HepG2 (cell line): ENCODE results near the gene RNF113A. TPM values are rescaled to one million over a fixed set of nuclear protein-coding genes. Genes with fewer than 3 reads are reported as not detected.

Experiments used
- ATAC-seq: fragments of 200-7000 bp; cut with Tn5 transposase; 3 replicates; pipeline ENCODE4 v1.9.1; 2020; ENCODE audit warnings: mild to moderate bottlenecking, moderate library complexity
- BruUV-seq: library from RNA; stranded (reverse); fragments of 400-500 nt; replicated peaks from 2 replicates; lab custom pipeline; 2021; lab: Mats Ljungman, UMichigan
- CTCF ChIA-PET: fragments of 300-600 bp; formaldehyde crosslinking; extraction: SDS; loops from one replicate; lab custom pipeline; 2021; ENCODE audit warnings: low total read pairs, inconsistent platforms, low intra/inter-chr PET ratio; lab: Yijun Ruan, JAX
- POLR2A ChIA-PET: fragments of 350-600 bp; sonication (Branson Sonifier 250); formaldehyde crosslinking; loops from one replicate; lab custom pipeline; 2020; ENCODE audit warnings: antibody characterized with exemption, inconsistent platforms; lab: Yijun Ruan, JAX
- DNase-seq: peaks from one replicate; pipeline ENCODE4 v3.0.0-alpha.2; 2015; ENCODE audit warnings: low spot score
- FAIRE-seq: peaks from 3 replicates; lab custom pipeline; 2011; peaks lifted over from hg19 to GRCh38; lab: Jason Lieb, UNC
- H2AFZ ChIP-seq: one replicate; pipeline ENCODE4 v1.6.1; 2011; ENCODE audit warnings: low read length, inconsistent platforms
- H3K27ac ChIP-seq: fragments of 300-600 bp; 3 replicates; pipeline ENCODE4 v1.8.0; 2011; ENCODE audit warnings: mixed run types, mild to moderate bottlenecking, mixed read lengths, low read length, inconsistent platforms; ENCODE audit not compliant: insufficient read depth; ENCODE audit errors: extremely low read length
- H3K27me3 ChIP-seq, 2 experiments: fragments of 200-600 bp in 1 of 2; 2 replicates in 1 of 2; 3 replicates in 1 of 2; pipeline versions ENCODE4 v1.6.0 to v1.8.0; 2011; ENCODE audit warnings: low read length in 2 of 2, mild to moderate bottlenecking in 2 of 2, moderate library complexity in 2 of 2, inconsistent platforms in 1 of 2; ENCODE audit not compliant: insufficient read depth in 2 of 2, control insufficient read depth in 1 of 2
- H3K36me3 ChIP-seq, 2 experiments: fragments of 200-600 bp in 1 of 2; replicated peaks in 1 of 2; 2 replicates in 1 of 2; 3 replicates in 1 of 2; pipeline versions ENCODE4 v1.5.1 to v1.8.0; 2011; ENCODE audit warnings: low read length in 2 of 2, inconsistent platforms in 1 of 2; ENCODE audit not compliant: insufficient read depth in 2 of 2, control insufficient read depth in 1 of 2
- H3K4me1 ChIP-seq: 2 replicates; pipeline ENCODE4 v1.5.1; 2012; ENCODE audit warnings: low read length, inconsistent platforms; ENCODE audit not compliant: insufficient read depth
- H3K4me2 ChIP-seq: 2 replicates; pipeline ENCODE4 v1.6.0; 2011; ENCODE audit warnings: low read depth, low read length, inconsistent platforms
- H3K4me3 ChIP-seq, 3 experiments: fragments of 200-600 bp in 1 of 3; sonication (generic), shearing (Covaris generic) in 1 of 3; replicated peaks in 1 of 3; 2 replicates each; pipeline ENCODE4 v1.5.1; 2011 to 2016; ENCODE audit warnings: low read length in 3 of 3, inconsistent platforms in 2 of 3, low read depth in 2 of 3, mild to moderate bottlenecking in 2 of 3, control low read depth in 1 of 3, mixed read lengths in 1 of 3; ENCODE audit not compliant: insufficient read depth in 1 of 3
- H3K79me2 ChIP-seq: one replicate; pipeline ENCODE4 v1.6.1; 2011; ENCODE audit warnings: low read length, inconsistent platforms; ENCODE audit not compliant: insufficient read depth
- H3K9ac ChIP-seq: 2 replicates; pipeline ENCODE4 v1.6.0; 2011; ENCODE audit warnings: mild to moderate bottlenecking, low read depth, low read length, inconsistent platforms; ENCODE audit not compliant: insufficient read depth
- H3K9me3 ChIP-seq: 2 replicates; pipeline ENCODE4 v1.5.1; 2012; ENCODE audit warnings: mild to moderate bottlenecking, low read length
- H4K20me1 ChIP-seq: 2 replicates; pipeline ENCODE4 v1.6.0; 2011; ENCODE audit warnings: inconsistent platforms, mild to moderate bottlenecking, low read length, moderate library complexity; ENCODE audit not compliant: insufficient read depth
- ARNTL ChIP-seq: sonication (generic); formaldehyde crosslinking; IDR thresholded peaks from 2 replicates; pipeline ENCODE4 v1.4.0; 2020; ENCODE audit warnings: mild to moderate bottlenecking, missing genetic modification reagents
- ATAD3A ChIP-seq: sonication (generic); formaldehyde crosslinking; IDR thresholded peaks from 2 replicates; pipeline ENCODE4 v1.4.0; 2020; ENCODE audit warnings: missing genetic modification reagents
- IRF1 ChIP-seq: sonication (generic); formaldehyde crosslinking; IDR thresholded peaks from 2 replicates; pipeline ENCODE4 v1.4.0; 2020; ENCODE audit warnings: low read depth, mild to moderate bottlenecking, missing genetic modification reagents
- IRF9 ChIP-seq: sonication (generic); formaldehyde crosslinking; IDR thresholded peaks from 2 replicates; pipeline ENCODE4 v1.8.0; 2022; ENCODE audit warnings: missing genetic modification reagents, mild to moderate bottlenecking, borderline replicate concordance
- MAZ ChIP-seq, 2 experiments: sonication (generic) in 1 of 2; formaldehyde crosslinking in 1 of 2; IDR thresholded peaks; 2 replicates each; pipeline versions ENCODE4 v1.5.0 to v1.6.1; 2012 to 2020; ENCODE audit warnings: low read depth in 2 of 2, mild to moderate bottlenecking in 2 of 2, borderline replicate concordance in 1 of 2, improper control_type of control experiment in 1 of 2, low read length in 1 of 2, missing genetic modification reagents in 1 of 2, moderate library complexity in 1 of 2
- PPARG ChIP-seq: conservative IDR thresholded peaks from 2 replicates; pipeline ENCODE4 v1.6.1; 2016; ENCODE audit warnings: missing biosample characterization, missing genetic modification reagents
- PTBP1 ChIP-seq: fragments of 200-400 bp; formaldehyde crosslinking; IDR thresholded peaks from 2 replicates; pipeline ENCODE4 v1.6.1; 2018; ENCODE audit warnings: low read length, low read depth; ENCODE audit not compliant: poor library complexity, severe bottlenecking
- ZNF10 ChIP-seq: sonication (generic); formaldehyde crosslinking; IDR thresholded peaks from 2 replicates; pipeline ENCODE4 v1.4.0; 2020; ENCODE audit warnings: mild to moderate bottlenecking, low read depth, missing genetic modification reagents, borderline replicate concordance
- ZNF280B ChIP-seq: sonication (generic); formaldehyde crosslinking; IDR thresholded peaks from 2 replicates; pipeline ENCODE4 v1.5.0; 2020; ENCODE audit warnings: missing genetic modification reagents, mild to moderate bottlenecking, borderline replicate concordance
- ZNF350 ChIP-seq: sonication (generic); formaldehyde crosslinking; IDR thresholded peaks from 2 replicates; pipeline ENCODE4 v1.4.0; 2020; ENCODE audit warnings: mild to moderate bottlenecking, low read depth, missing genetic modification reagents, borderline replicate concordance
- ZNF646 ChIP-seq: sonication (generic); formaldehyde crosslinking; IDR thresholded peaks from 2 replicates; pipeline ENCODE4 v1.9.0; 2021; ENCODE audit warnings: mild to moderate bottlenecking, missing genetic modification reagents
- ZSCAN5A ChIP-seq: sonication (generic); formaldehyde crosslinking; IDR thresholded peaks from 2 replicates; pipeline ENCODE4 v1.8.0; 2022; ENCODE audit warnings: mild to moderate bottlenecking, missing genetic modification reagents, borderline replicate concordance
- WGBS: methylation state at CpG from one replicate; pipeline ENCODE4 v1.1.6; 2017; ENCODE audit warnings: low lambda C conversion rate; 5-methylcytosine and 5-hydroxymethylcytosine counted together
- in situ Hi-C: cut with HindIII; loops from 2 replicates; pipeline ENCODE4 v1.10.0; 2017; ENCODE audit warnings: low pct_unique_long_range_greater_than_20kb; ENCODE audit not compliant: extremely low pct_ligation_motif_present
- intact Hi-C: fragments of 100-400 bp; cut with micrococcal nuclease; formaldehyde crosslinking; loops from one replicate; pipeline ENCODE4 v1.10.0; 2022; ENCODE audit not compliant: unreplicated experiment
- polyA plus RNA-seq, 8 experiments: library from polyadenylated mRNA; depleted of rRNA in 3 of 8; stranded (reverse) in 7 of 8; unstranded in 1 of 8; fragments of >200 nt; fragmentation: Illumina TruSeq in 4 of 8; extraction: Trizol in 4 of 8; gene quantifications; 2 replicates each; pipeline versions ENCODE4 v1.2.1 to v1.2.3, GENCODE V29; 2011 to 2016; ENCODE audit warnings: low read depth in 4 of 8, missing spikeins in 1 of 8, mixed read lengths in 1 of 8; ENCODE audit not compliant: insufficient read depth in 1 of 8
- total RNA-seq, 5 experiments: library from RNA; depleted of rRNA; stranded (reverse); fragments of >200 nt; fragmentation: Illumina TruSeq; extraction: Trizol; gene quantifications; 2 replicates each; pipeline ENCODE4 v1.2.3, GENCODE V29; 2016; ENCODE audit warnings: low read depth in 1 of 5

RNF113A gene
- total and polyA plus RNA-seq, 2 of the 13 experiments (the other 11 are each of a cell fraction or from before 2014, with no cell fraction given), result 14.0 to 15.4 TPM

GRCh38 chrX:119899125-119899524, 27.6 kb upstream of the RNF113A start:
- Histone ChIP-seq H3K9ac (no peak overlapping the region), H4K20me1 (no peaks in the 10 kb centered on the region), H3K27me3 (no peaks in the 10 kb centered on the region), H2AFZ (no peak overlapping the region), H3K79me2 (no peaks in the 10 kb centered on the region), H3K4me1 (no peaks in the 10 kb centered on the region), H3K36me3 (no peaks in the 10 kb centered on the region), H3K9me3 (no peaks in the 10 kb centered on the region), H3K27ac (no peak overlapping the region), H3K4me2 (peak overlapping the region; percentile 36; the same call in 1 of the 2 replicates), H3K4me3 (no peak overlapping the region)
- ChIA-PET POLR2A (no interaction called here), CTCF (no interaction called here)
- intact Hi-C loops, result no loop called here
- ATAC-seq (no peak), FAIRE-seq (no peak), DNase-seq (no peak)
- no TSS peak for BruUV-seq
- 0% methylated on average over 2 of the region's 2 CpGs for WGBS
- in situ Hi-C loops, result no loop called here
- no peak for TF ChIP-seq PPARG (CRISPR knock-in tag)
- no peak for TF ChIP-seq MAZ (IDR thresholded peaks at IDR 0.05; ENCODE audit: borderline replicate concordance, low read depth, low read length)
- TF ChIP-seq MAZ (CRISPR knock-in tag; IDR thresholded peaks at IDR 0.05; ENCODE audit: low read depth), result no peak
- no peak for TF ChIP-seq IRF1 (CRISPR knock-in tag)
- no peak for TF ChIP-seq ZSCAN5A (CRISPR knock-in tag)
- TF ChIP-seq ARNTL (CRISPR knock-in tag), result no peak
- TF ChIP-seq ZNF280B (CRISPR knock-in tag), result no peak
- TF ChIP-seq ATAD3A (CRISPR knock-in tag), result no peak
- no peak for TF ChIP-seq IRF9 (CRISPR knock-in tag)
- TF ChIP-seq PTBP1, result no peak
- no peak for TF ChIP-seq ZNF350 (CRISPR knock-in tag)
- TF ChIP-seq ZNF10 (CRISPR knock-in tag), result no peak
- no peak for TF ChIP-seq ZNF646
